Neural cell (in vitro differentiated cells): Measurements from ENCODE around the gene CDK5RAP2.

Source experiments
- EP300 ChIP-seq: fragments of 450-650 bp; conservative IDR thresholded peaks from 2 replicates; pipeline ENCODE4 v1.6.1; 2014; ENCODE audit warnings: antibody characterized with exemption, mild to moderate bottlenecking, moderate library complexity; ENCODE audit not compliant: poor library complexity, severe bottlenecking
- EZH2 ChIP-seq: fragments of 200-600, 300-800 bp; shearing (Covaris generic), sonication (generic); IDR thresholded peaks from 2 replicates; pipeline ENCODE4 v1.6.1; 2014; ENCODE audit warnings: antibody characterized with exemption, low read length, borderline replicate concordance, mild to moderate bottlenecking; ENCODE audit not compliant: insufficient read depth, poor library complexity, severe bottlenecking
- POLR2AphosphoS5 ChIP-seq: IDR thresholded peaks from 2 replicates; pipeline ENCODE4 v1.6.1; 2012
- RAD21 ChIP-seq: fragments of 450-650 bp; conservative IDR thresholded peaks from 2 replicates; pipeline ENCODE4 v1.6.1; 2014; ENCODE audit warnings: antibody characterized with exemption, mild to moderate bottlenecking, moderate library complexity
- SMC3 ChIP-seq: fragments of 450-650 bp; conservative IDR thresholded peaks from 2 replicates; pipeline ENCODE4 v1.6.1; 2014; ENCODE audit warnings: antibody characterized with exemption, mild to moderate bottlenecking, moderate library complexity; ENCODE audit not compliant: poor library complexity
- TAF1 ChIP-seq: IDR thresholded peaks from 2 replicates; pipeline ENCODE4 v1.6.1; 2012; ENCODE audit warnings: low read depth
- TF ChIP-seq, protein P1 (sequence below): fragments of 450-650 bp; IDR thresholded peaks from 2 replicates; pipeline ENCODE4 v1.5.1; 2014; ENCODE audit warnings: antibody characterized with exemption, mild to moderate bottlenecking, moderate library complexity; ENCODE audit not compliant: poor library complexity, severe bottlenecking
- TF ChIP-seq, protein P2 (sequence below): IDR thresholded peaks from 2 replicates; pipeline ENCODE4 v1.6.1; 2012; ENCODE audit warnings: borderline replicate concordance

DNA sequence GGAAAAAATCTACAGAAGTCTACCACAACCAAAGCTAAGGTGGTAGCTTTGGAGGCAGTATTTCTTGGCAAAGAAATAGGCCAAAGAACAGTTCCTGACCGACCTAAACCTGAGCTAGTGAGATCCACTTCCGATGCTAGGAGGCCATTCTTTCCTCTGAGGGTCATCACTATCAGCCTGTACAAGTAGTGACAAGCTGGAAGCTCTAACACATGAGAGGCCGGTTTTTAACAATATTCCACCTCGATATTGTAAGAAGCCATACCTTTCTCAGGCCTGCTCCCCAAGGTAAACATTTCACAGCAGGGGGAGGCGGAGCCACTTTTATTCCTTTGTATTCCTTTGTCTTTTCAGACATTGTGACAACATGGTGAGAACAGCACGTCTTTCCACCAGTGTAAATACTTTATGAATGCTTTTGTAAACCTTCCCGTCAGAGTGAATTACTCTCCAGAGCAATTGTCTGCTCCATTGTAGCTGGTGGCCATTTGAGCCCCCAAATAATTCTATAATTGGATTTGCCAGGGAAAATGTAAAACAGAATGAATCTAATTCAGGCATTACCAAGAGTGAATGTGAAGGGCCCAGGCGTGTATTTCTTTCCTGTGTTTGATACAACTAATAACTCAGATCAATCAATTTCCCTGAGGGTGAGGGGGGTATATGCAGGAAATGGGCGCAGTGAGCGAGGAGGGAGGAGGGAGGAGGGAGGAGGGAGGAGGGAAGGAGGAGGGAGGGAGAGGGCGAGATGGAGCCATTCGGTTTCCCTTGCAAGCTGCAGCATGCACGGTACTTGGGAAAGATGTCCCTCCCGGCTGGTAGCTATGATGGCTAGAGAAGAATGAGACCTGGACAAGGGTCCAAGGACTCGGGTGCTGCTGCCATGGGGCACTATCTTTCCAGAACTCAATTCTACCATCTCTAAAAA, 166.6 kb downstream of the CDK5RAP2 start:
- TF ChIP-seq SMC3 (no peak), EP300 (no peak), RAD21 (no peak), POLR2AphosphoS5 (no peak), EZH2 (no peak), TAF1 (no peak)
- TF ChIP-seq, protein P1, sequence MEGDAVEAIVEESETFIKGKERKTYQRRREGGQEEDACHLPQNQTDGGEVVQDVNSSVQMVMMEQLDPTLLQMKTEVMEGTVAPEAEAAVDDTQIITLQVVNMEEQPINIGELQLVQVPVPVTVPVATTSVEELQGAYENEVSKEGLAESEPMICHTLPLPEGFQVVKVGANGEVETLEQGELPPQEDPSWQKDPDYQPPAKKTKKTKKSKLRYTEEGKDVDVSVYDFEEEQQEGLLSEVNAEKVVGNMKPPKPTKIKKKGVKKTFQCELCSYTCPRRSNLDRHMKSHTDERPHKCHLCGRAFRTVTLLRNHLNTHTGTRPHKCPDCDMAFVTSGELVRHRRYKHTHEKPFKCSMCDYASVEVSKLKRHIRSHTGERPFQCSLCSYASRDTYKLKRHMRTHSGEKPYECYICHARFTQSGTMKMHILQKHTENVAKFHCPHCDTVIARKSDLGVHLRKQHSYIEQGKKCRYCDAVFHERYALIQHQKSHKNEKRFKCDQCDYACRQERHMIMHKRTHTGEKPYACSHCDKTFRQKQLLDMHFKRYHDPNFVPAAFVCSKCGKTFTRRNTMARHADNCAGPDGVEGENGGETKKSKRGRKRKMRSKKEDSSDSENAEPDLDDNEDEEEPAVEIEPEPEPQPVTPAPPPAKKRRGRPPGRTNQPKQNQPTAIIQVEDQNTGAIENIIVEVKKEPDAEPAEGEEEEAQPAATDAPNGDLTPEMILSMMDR, result no peak
- TF ChIP-seq, protein P2, sequence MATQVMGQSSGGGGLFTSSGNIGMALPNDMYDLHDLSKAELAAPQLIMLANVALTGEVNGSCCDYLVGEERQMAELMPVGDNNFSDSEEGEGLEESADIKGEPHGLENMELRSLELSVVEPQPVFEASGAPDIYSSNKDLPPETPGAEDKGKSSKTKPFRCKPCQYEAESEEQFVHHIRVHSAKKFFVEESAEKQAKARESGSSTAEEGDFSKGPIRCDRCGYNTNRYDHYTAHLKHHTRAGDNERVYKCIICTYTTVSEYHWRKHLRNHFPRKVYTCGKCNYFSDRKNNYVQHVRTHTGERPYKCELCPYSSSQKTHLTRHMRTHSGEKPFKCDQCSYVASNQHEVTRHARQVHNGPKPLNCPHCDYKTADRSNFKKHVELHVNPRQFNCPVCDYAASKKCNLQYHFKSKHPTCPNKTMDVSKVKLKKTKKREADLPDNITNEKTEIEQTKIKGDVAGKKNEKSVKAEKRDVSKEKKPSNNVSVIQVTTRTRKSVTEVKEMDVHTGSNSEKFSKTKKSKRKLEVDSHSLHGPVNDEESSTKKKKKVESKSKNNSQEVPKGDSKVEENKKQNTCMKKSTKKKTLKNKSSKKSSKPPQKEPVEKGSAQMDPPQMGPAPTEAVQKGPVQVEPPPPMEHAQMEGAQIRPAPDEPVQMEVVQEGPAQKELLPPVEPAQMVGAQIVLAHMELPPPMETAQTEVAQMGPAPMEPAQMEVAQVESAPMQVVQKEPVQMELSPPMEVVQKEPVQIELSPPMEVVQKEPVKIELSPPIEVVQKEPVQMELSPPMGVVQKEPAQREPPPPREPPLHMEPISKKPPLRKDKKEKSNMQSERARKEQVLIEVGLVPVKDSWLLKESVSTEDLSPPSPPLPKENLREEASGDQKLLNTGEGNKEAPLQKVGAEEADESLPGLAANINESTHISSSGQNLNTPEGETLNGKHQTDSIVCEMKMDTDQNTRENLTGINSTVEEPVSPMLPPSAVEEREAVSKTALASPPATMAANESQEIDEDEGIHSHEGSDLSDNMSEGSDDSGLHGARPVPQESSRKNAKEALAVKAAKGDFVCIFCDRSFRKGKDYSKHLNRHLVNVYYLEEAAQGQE, result no peak
